GM12872 (cell line): ENCODE data around the gene GABRB3.

Source experiments
- TF ChIP-seq, protein P1 (sequence below): IDR thresholded peaks from 3 replicates; pipeline ENCODE4 v1.5.1; 2011; ENCODE audit warnings: low read depth, mild to moderate bottlenecking, low read length, moderate library complexity; ENCODE audit not compliant: insufficient read depth

Gene GABRB3

DNA sequence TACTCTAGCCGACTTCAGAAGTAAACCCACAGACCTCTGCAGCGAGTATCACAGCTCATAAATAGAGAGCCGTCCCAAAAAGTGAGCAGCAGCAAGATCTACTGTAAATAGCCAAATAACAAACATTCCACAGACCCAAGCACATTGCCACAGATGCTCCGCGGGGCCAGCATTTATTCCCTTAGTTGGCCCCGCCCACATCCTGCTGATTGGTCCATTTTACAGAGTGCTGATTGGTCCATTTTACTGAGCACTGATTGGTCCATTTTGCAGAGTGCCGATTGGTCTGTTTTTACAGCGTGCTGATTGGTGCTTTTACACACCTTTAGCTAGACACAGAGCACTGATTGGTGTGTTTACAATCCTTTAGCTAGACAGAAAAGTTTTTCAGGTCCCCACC is 17.3 kb upstream of the GABRB3 start:
- TF ChIP-seq, protein P1, sequence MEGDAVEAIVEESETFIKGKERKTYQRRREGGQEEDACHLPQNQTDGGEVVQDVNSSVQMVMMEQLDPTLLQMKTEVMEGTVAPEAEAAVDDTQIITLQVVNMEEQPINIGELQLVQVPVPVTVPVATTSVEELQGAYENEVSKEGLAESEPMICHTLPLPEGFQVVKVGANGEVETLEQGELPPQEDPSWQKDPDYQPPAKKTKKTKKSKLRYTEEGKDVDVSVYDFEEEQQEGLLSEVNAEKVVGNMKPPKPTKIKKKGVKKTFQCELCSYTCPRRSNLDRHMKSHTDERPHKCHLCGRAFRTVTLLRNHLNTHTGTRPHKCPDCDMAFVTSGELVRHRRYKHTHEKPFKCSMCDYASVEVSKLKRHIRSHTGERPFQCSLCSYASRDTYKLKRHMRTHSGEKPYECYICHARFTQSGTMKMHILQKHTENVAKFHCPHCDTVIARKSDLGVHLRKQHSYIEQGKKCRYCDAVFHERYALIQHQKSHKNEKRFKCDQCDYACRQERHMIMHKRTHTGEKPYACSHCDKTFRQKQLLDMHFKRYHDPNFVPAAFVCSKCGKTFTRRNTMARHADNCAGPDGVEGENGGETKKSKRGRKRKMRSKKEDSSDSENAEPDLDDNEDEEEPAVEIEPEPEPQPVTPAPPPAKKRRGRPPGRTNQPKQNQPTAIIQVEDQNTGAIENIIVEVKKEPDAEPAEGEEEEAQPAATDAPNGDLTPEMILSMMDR = no peak

DNA sequence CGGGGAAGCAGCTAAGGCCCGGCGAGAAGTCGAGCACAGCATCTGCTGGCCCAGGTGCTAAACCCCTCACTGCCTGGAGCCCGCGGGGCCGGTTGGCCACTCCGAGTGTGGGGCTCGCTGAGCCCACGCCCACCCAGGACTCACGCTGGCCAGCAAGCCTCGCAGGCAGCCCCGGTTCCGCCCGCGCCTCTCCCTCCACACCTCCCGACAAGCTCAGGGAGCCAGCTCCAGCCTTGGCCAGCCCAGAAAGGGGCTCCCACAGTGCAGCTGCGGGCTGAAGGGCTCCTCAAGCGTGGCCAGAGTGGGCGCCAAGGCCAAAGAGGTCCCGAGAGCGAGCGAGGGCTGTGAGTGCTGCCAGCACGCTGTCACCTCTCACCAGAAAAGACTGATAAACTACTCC is 8.9 kb upstream of the GABRB3 start:
- TF ChIP-seq, protein P1 = no peak

DNA sequence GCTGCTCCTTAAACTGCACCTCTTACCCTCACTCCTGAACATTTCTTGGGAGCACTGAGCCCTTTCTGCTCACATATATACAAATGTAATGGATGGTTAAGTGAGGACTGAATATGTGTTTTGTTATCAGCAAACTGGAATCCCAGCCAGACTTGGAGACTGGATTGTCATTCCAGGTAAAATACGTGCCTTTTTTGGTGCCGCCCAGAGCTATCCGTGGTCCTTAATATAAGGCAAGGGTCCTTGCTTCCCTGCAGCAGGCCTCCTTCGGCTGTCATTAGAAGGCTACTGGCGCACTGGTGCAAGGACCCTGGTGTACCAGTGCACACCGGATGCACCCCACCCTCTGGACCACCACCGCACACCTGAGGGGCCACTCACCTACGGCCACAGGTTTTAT is 1.1 kb upstream of the GABRB3 start:
- TF ChIP-seq, protein P1 = no peak

DNA sequence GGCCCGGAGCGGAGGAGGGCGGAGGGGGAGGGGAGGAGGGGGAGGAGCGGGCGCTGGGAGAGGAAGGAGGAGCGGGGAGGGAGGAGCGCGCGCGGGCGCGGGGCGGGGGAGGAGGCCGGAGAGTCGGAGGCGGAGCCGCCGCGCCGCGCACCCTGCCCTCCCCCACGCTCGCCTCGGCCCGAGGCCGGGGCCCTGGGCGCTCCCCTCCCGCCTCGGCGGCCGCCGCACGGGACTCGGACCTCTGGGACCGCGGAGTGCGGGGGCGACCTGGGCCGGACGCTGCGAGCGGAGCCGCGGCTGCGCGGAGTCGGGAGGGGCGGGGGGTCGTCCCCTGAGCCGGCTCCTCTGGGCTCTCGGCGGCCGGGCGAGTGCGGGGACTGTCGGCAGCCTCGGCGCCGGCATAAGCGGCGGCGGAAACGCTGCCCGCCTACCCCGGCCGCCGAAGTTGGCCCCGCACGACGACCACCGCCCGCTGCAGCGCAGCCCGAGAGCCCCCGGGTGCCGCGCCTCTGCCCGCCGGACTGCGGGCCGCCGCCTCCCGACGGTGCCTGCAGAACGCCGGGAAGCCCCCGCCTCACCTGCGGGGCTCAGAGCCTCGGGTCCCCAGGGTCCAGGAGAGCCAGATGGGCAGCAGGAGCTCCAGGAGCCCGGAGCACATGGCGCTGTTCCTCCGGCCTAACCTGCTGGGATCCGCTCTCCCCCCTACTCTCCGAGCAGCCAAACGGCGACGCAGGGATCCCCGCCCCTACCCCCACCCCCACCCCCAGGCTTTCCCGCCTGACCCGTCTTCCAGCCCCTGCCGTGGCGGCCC is 406 bp upstream of the GABRB3 start:
- TF ChIP-seq, protein P1 = no peak

DNA sequence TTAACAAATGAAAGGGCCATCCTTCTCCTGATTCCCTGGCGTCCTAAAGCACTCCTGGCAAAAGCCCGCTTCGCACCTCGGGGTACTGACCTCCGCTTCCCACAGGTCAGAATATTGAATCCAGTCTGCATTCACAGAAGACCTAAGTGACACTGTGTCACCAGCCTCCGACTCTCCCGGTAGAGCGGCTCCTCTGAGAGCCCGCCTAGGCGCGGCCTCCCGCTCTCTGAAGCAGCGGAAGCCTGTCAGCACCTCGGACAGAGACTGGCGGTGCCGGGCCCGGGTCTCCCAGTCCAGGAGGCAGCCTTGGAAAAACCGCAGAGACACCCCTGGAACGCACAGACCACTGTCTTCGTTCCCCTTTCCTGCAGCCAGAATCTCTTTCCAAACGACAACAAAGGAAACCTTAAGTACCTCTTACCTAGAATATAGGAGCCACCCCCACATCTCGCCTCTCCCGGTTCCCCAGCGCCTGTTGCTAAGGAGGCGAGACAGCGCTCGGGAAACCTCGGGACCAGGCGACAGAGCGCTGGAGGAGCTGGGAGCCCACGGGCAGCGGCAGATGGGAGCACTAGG is 1.2 kb downstream of the GABRB3 start:
- TF ChIP-seq, protein P1 = no peak

DNA sequence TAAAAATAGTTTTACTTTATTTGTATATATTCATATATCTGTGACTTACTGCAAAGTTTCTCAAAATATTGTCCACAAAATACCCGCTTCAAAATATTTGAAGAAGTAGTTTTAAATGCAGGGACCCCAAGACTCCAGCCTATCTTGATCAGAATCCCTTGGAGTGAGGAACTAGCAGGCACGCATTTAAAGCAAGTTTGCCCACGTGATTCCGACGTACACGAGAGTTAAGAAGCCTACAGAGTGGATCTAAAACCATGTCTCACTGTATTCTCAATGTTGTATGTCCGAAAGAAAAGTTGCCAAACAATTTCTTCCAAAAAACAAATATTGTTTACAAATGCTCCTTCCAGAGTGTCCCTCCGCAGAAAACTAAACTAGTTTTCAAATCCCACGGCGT is 1.7 kb downstream of the GABRB3 start:
- TF ChIP-seq, protein P1 = no peak

DNA sequence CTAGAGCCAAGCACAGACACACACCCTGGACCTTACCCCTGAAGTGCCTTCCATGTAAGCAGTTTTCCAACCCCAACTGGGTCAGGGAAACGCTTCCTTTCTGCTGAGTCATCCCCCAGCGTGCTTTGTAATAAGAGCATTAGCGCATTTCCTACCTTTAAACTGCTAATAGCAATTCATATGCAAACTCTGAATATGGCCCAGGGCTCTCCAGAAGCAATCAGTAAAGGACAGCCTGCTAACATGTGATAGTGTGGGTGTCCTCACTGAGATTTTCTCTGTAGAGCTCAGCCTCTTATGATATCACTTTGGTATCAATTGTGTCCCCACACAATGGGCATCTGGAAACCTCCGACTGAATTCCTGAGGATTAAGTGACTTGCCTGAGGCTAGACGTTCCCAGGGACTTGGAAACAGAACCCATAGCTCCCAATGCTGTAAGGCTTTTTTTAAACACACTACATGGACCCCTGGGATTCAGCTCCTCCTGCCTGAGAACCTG is 5.6 kb downstream of the GABRB3 start:
- TF ChIP-seq, protein P1 = no peak
